Upper lobe of left lung (tissue), 6 donors: Measurements from ENCODE around the gene DIPK1C. TPM values are rescaled to one million over a fixed set of nuclear protein-coding genes. Genes with fewer than 3 reads are reported as not detected.

Experiments
- ATAC-seq, 2 donors: fragments of 200-7000 bp; cut with Tn5 transposase; one replicate each; pipeline ENCODE4 v1.9.1; 2022; ENCODE audit warnings: mild to moderate bottlenecking in 2 of 2, moderate library complexity in 2 of 2; ENCODE audit not compliant: low FRiP score in 2 of 2
- DNase-seq, 2 donors: peaks; one replicate each; pipeline ENCODE4 v3.0.0-alpha.2; 2019 to 2020
- H3K27ac ChIP-seq, 4 donors: fragments of 200-600 bp; sonication (generic); one replicate each; pipeline ENCODE4 v1.5.1; 2016 to 2019
- H3K27me3 ChIP-seq, 4 donors: fragments of 200-600 bp; sonication (generic); one replicate each; pipeline ENCODE4 v1.5.1; 2017 to 2019
- H3K36me3 ChIP-seq, 4 donors: fragments of 200-600 bp; sonication (generic); one replicate each; pipeline ENCODE4 v1.5.1; 2016 to 2019
- H3K4me1 ChIP-seq, 4 donors: fragments of 200-600 bp; sonication (generic); one replicate each; pipeline ENCODE4 v1.5.1; 2018 to 2019
- H3K4me3 ChIP-seq, 4 donors: fragments of 200-600 bp; sonication (generic); one replicate each; pipeline ENCODE4 v1.5.1; 2017 to 2019; ENCODE audit warnings: mild to moderate bottlenecking in 2 of 4, moderate library complexity in 1 of 4
- H3K9me3 ChIP-seq, 4 donors: fragments of 200-600 bp; sonication (generic); one replicate each; pipeline ENCODE4 v1.5.1; 2018 to 2019
- CTCF ChIP-seq, 6 experiments: fragments of 450-650 bp in 4 of 6; fragments of 200-600 bp in 2 of 6; sonication (generic) in 2 of 6; IDR thresholded peaks; one replicate each; pipeline ENCODE4 v1.5.1; 2016 to 2019; ENCODE audit warnings: antibody characterized with exemption in 6 of 6
- EP300 ChIP-seq, 4 donors: sonication (generic); formaldehyde crosslinking; IDR thresholded peaks; one replicate each; pipeline ENCODE4 v1.5.1; 2017; ENCODE audit warnings: antibody characterized with exemption in 4 of 4, control low read depth in 2 of 4
- POLR2A ChIP-seq, 4 donors: fragments of 450-650 bp; IDR thresholded peaks; one replicate each; pipeline ENCODE4 v1.5.1; 2016 to 2017; ENCODE audit warnings: antibody characterized with exemption in 4 of 4, mild to moderate bottlenecking in 2 of 4
- POLR2AphosphoS5 ChIP-seq, 2 donors: sonication (generic); formaldehyde crosslinking; IDR thresholded peaks; one replicate each; pipeline ENCODE4 v1.5.1; 2017; ENCODE audit warnings: antibody characterized with exemption in 2 of 2
- WGBS, 2 donors: methylation state at CpG; one replicate each; pipeline ENCODE4 v1.1.5; 2017 to 2018; 5-methylcytosine and 5-hydroxymethylcytosine counted together
- total RNA-seq, 6 donors: library from RNA; depleted of rRNA in 4 of 6; stranded (reverse); fragments of >200 nt in 4 of 6; gene quantifications; one replicate each; pipeline versions ENCODE4 v1.1.0 to v1.2.1, GENCODE V29; 2016 to 2021
- donor health status: DM: no; HTN: no; CAD: no; lungs with moderate emphysema.
- donor health status: DM: no; HTN: yes; CAD: no; lungs with severe emphysema.

Gene DIPK1C
- total RNA-seq, 6 donors from 2014 or later: 0.13 to 0.89 TPM; not detected in 4

GRCh38 chr18:74444104-74444503 lies 13.0 kb downstream of the DIPK1C start:
- TF ChIP-seq EP300 (IDR thresholded peaks at IDR 0.05) (no peak), CTCF (IDR thresholded peaks at IDR 0.05) (no peak), POLR2A (IDR thresholded peaks at IDR 0.05) (no peak), POLR2AphosphoS5 (IDR thresholded peaks at IDR 0.05) (no peak)
- no peaks in the 10 kb centered on the region for H3K4me1 ChIP-seq
- DNase-seq: no peak
- no peaks in the 10 kb centered on the region for H3K36me3 ChIP-seq
- H3K27ac ChIP-seq: no peak overlapping the region
- WGBS, 2 donors: 48 to 88% methylated on average over 3 of the region's 3 CpGs
- no peaks in the 10 kb centered on the region for H3K9me3 ChIP-seq
- ATAC-seq: no peak
- no peaks in the 10 kb centered on the region for H3K27me3 ChIP-seq
- H3K4me3 ChIP-seq: no peak overlapping the region

GRCh38 chr18:74440808-74441427 lies 16.2 kb downstream of the DIPK1C start:
- no peak for TF ChIP-seq POLR2AphosphoS5 (IDR thresholded peaks at IDR 0.05)
- no peak for TF ChIP-seq EP300 (IDR thresholded peaks at IDR 0.05)
- H3K27ac ChIP-seq: no peak overlapping the region
- 90 to 92% methylated on average over 8 to 9 of the region's 9 CpGs for WGBS, 2 donors
- DNase-seq (no peak), ATAC-seq (no peak)
- H3K4me1 ChIP-seq: no peaks in the 10 kb centered on the region
- H3K4me3 ChIP-seq: no peak overlapping the region
- H3K36me3 ChIP-seq: no peaks in the 10 kb centered on the region
- H3K27me3 ChIP-seq: no peaks in the 10 kb centered on the region
- H3K9me3 ChIP-seq: no peaks in the 10 kb centered on the region

GRCh38 chr18:74438091-74438490 lies 19.0 kb downstream of the DIPK1C start:
- no peaks in the 10 kb centered on the region for H3K9me3 ChIP-seq
- no peaks in the 10 kb centered on the region for H3K4me1 ChIP-seq
- H3K27ac ChIP-seq: no peak overlapping the region
- H3K36me3 ChIP-seq: no peaks in the 10 kb centered on the region
- WGBS, 2 donors: 88 to 90% methylated on average over 6 of the region's 6 CpGs
- TF ChIP-seq EP300 (IDR thresholded peaks at IDR 0.05): no peak
- no peak for TF ChIP-seq POLR2A (IDR thresholded peaks at IDR 0.05)
- TF ChIP-seq POLR2AphosphoS5 (IDR thresholded peaks at IDR 0.05): no peak
- DNase-seq (no peak), ATAC-seq (no peak)
- H3K4me3 ChIP-seq: no peak overlapping the region
- H3K27me3 ChIP-seq: no peaks in the 10 kb centered on the region

- TF ChIP-seq POLR2AphosphoS5 (IDR thresholded peaks at IDR 0.05) (no peak), CTCF (IDR thresholded peaks at IDR 0.05) (no peak), EP300 (IDR thresholded peaks at IDR 0.05) (no peak), POLR2A (IDR thresholded peaks at IDR 0.05) (no peak)
- Histone ChIP-seq H3K9me3 (no peaks in the 10 kb centered on the region), H3K27me3 (no peaks in the 10 kb centered on the region), H3K36me3 (no peaks in the 10 kb centered on the region), H3K27ac (no peak overlapping the region), H3K4me1 (no peaks in the 10 kb centered on the region), H3K4me3 (no peak overlapping the region)
- ATAC-seq (no peak), DNase-seq (no peak)
- 79 to 87% methylated on average over 14 of the region's 14 CpGs for WGBS, 2 donors
These were observed 20.8 kb downstream of the DIPK1C start for GRCh38 chr18:74436158-74436769.

- Histone ChIP-seq H3K27me3 (no peaks in the 10 kb centered on the region), H3K4me3 (no peak overlapping the region), H3K4me1 (no peaks in the 10 kb centered on the region), H3K9me3 (no peaks in the 10 kb centered on the region), H3K27ac (no peak overlapping the region), H3K36me3 (no peaks in the 10 kb centered on the region)
- ATAC-seq: no peak
- TF ChIP-seq CTCF (IDR thresholded peaks at IDR 0.05) (no peak), POLR2A (IDR thresholded peaks at IDR 0.05) (no peak), POLR2AphosphoS5 (IDR thresholded peaks at IDR 0.05) (no peak), EP300 (IDR thresholded peaks at IDR 0.05) (no peak)
- WGBS, 2 donors: 75 to 93% methylated on average over 4 of the region's 4 CpGs
- no peak for DNase-seq
These were observed 21.4 kb downstream of the DIPK1C start for GRCh38 chr18:74435740-74436139.

GRCh38 chr18:74434466-74434865 lies 22.6 kb downstream of the DIPK1C start:
- no peak for ATAC-seq
- WGBS, 2 donors: 91 to 96% methylated on average over 11 of the region's 11 CpGs
- TF ChIP-seq EP300 (IDR thresholded peaks at IDR 0.05) (no peak), POLR2A (IDR thresholded peaks at IDR 0.05) (no peak), POLR2AphosphoS5 (IDR thresholded peaks at IDR 0.05) (no peak), CTCF (IDR thresholded peaks at IDR 0.05) (no peak)

More at GRCh38 chr18:74434466-74434865, 22.6 kb downstream of the DIPK1C start:
- Histone ChIP-seq H3K4me1 (no peaks in the 10 kb centered on the region), H3K27ac (no peak overlapping the region), H3K36me3 (no peaks in the 10 kb centered on the region), H3K27me3 (no peaks in the 10 kb centered on the region), H3K9me3 (no peaks in the 10 kb centered on the region), H3K4me3 (no peak overlapping the region)
- DNase-seq: no peak
